H1 (cell line): ENCODE data around the gene TMEM38A. TPM values are rescaled to one million over a fixed set of nuclear protein-coding genes. Genes with fewer than 3 reads are reported as not detected.

Experiments
- PHF8 ChIP-seq: fragments of 200-600 bp; sonication (generic); conservative IDR thresholded peaks from 2 replicates; pipeline ENCODE4 v1.7.1; 2012; ENCODE audit warnings: low read depth, mild to moderate bottlenecking, inconsistent platforms, low read length, moderate library complexity
- SAP30 ChIP-seq: fragments of 300-600 bp; sonication (generic); IDR thresholded peaks from 2 replicates; pipeline ENCODE4 v1.7.1; 2012; ENCODE audit warnings: low read length, moderate library complexity, mild to moderate bottlenecking, inconsistent platforms; ENCODE audit not compliant: insufficient read depth, insufficient replicate concordance
- polyA plus RNA-seq, 7 experiments: library from polyadenylated mRNA; depleted of rRNA in 3 of 7; stranded (reverse) in 5 of 7; unstranded in 2 of 7; fragments of >200 nt in 5 of 7; fragments of 200-250 nt in 2 of 7; gene quantifications; 1 replicate in 5 of 7; 2 replicates in 1 of 7; 4 replicates in 1 of 7; pipeline versions ENCODE4 v1.2.1 to v1.2.3, GENCODE V29; 2011 to 2013; ENCODE audit warnings: missing spikeins in 2 of 7, mixed read lengths in 2 of 7
- total RNA-seq: library from RNA; stranded (reverse); fragmentation: NEBNext Ultra II Directional; extraction: Animal tissue kit (Norgen Biotek cat#: 25700); gene quantifications from 2 replicates; pipeline ENCODE4 v1.2.1, GENCODE V29; 2021

Gene TMEM38A
- total and polyA plus RNA-seq, 2 of the 8 experiments (the other 6 are each of a cell fraction or from before 2014, with no cell fraction given): 8.9 to 9.2 TPM

- TF ChIP-seq SAP30 (no peak), PHF8 (no peak)
These were observed 41.2 kb downstream of the TMEM38A start (continued) for GRCh38 chr19:16702123-16702522.
